RWPE2 (cell line): ENCODE results near the gene TMEM52B.
"Not testable (repeated sequence)": the region's sequence is repeated elsewhere in the genome, so short reads cannot be mapped to it uniquely, and the experiment has no call there.

Experiments used
- ATAC-seq: fragments of 200-7000 bp; cut with Tn5 transposase; 3 replicates; pipeline ENCODE4 v1.9.1; 2021; ENCODE audit warnings: low read depth
- DNase-seq: peaks from one replicate; pipeline ENCODE4 v3.0.0-alpha.2; 2020; ENCODE audit warnings: low spot score
- H3K27ac ChIP-seq: fragments of 450-650 bp; 2 replicates; pipeline ENCODE4 v1.5.1; 2017; ENCODE audit warnings: mild to moderate bottlenecking; ENCODE audit not compliant: poor library complexity, severe bottlenecking
- H3K27me3 ChIP-seq: fragments of 250-450 bp; sonication (Bioruptor Pico); 2 replicates; pipeline ENCODE4 v1.5.1; 2021; ENCODE audit warnings: mild to moderate bottlenecking, moderate library complexity; ENCODE audit not compliant: insufficient read depth, poor library complexity, severe bottlenecking
- H3K36me3 ChIP-seq: fragments of 250-450 bp; sonication (Bioruptor Pico); 2 replicates; pipeline ENCODE4 v1.5.1; 2020; ENCODE audit warnings: low read depth, mild to moderate bottlenecking, moderate library complexity
- H3K4me1 ChIP-seq: fragments of 250-450 bp; sonication (Bioruptor Pico); 2 replicates; pipeline ENCODE4 v1.5.1; 2021; ENCODE audit warnings: mild to moderate bottlenecking, moderate library complexity; ENCODE audit not compliant: insufficient read depth, poor library complexity, severe bottlenecking
- H3K4me3 ChIP-seq: fragments of 250-450 bp; sonication (Bioruptor Pico); 2 replicates; pipeline ENCODE4 v1.5.1; 2021; ENCODE audit warnings: mild to moderate bottlenecking, moderate library complexity; ENCODE audit not compliant: severe bottlenecking
- H3K9me3 ChIP-seq: fragments of 250-450 bp; sonication (Bioruptor Pico); 2 replicates; pipeline ENCODE4 v1.5.1; 2021; ENCODE audit warnings: mild to moderate bottlenecking, moderate library complexity; ENCODE audit not compliant: severe bottlenecking
- TF ChIP-seq, protein P1 (sequence below): fragments of 450-650 bp; IDR thresholded peaks from one replicate; pipeline ENCODE4 v1.5.1; 2017; ENCODE audit warnings: mild to moderate bottlenecking, moderate library complexity; ENCODE audit not compliant: poor library complexity, severe bottlenecking

The TMEM52B gene

GRCh38 chr12:10213168-10214135 is 34.6 kb downstream of the TMEM52B start:
- Histone ChIP-seq H3K4me3 (peak overlapping the region; percentile 58), H3K27me3 (no peaks in the 10 kb centered on the region), H3K36me3 (no peaks in the 10 kb centered on the region), H3K27ac (peak overlapping the region; percentile 50), H3K9me3 (no peaks in the 10 kb centered on the region), H3K4me1 (no peaks in the 10 kb centered on the region)
- TF ChIP-seq, protein P1, sequence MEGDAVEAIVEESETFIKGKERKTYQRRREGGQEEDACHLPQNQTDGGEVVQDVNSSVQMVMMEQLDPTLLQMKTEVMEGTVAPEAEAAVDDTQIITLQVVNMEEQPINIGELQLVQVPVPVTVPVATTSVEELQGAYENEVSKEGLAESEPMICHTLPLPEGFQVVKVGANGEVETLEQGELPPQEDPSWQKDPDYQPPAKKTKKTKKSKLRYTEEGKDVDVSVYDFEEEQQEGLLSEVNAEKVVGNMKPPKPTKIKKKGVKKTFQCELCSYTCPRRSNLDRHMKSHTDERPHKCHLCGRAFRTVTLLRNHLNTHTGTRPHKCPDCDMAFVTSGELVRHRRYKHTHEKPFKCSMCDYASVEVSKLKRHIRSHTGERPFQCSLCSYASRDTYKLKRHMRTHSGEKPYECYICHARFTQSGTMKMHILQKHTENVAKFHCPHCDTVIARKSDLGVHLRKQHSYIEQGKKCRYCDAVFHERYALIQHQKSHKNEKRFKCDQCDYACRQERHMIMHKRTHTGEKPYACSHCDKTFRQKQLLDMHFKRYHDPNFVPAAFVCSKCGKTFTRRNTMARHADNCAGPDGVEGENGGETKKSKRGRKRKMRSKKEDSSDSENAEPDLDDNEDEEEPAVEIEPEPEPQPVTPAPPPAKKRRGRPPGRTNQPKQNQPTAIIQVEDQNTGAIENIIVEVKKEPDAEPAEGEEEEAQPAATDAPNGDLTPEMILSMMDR: no peak
- DNase-seq (no peak), ATAC-seq (peak; percentile 15; the same call in 2 of the 3 replicates)

DNA sequence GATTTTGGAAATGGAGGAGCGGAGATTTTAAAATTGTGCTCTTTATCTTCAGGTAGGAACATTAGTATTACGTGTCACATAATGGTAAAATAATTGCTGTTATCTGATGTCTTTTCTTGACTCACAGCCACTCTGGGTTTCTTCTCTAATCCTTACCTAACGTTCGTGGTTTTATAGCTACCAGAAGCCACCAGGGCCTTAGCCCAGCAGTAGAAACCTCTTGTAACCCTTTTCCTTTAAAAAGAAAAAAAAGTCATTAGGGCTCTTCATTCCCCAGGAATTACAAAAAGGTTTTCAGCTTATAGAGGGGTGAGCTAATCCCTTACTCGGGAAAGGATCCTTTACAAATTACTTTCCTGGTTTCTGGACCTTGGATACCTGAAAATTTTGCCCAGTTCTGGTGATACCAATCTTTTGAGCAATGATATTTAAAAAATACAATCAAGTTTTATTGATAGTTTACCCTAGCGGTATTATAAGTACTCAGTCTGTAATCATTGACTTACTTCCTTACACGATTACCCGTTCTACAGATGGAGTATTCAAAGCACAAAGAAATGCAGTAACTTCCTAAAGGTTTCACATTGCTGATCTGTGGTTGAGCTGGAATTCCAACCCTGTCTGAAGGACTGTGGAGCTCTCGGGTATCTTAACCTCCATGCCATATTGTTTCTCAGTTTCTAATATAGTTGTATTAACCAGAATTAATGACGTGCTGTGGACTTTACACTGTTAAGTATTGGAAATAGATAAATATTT is 35.5 kb downstream of the TMEM52B start:
- peak overlapping the region; percentile 50 for H3K27ac ChIP-seq
- H3K36me3 ChIP-seq: no peaks in the 10 kb centered on the region
- H3K4me3 ChIP-seq: peak overlapping the region; percentile 58
- TF ChIP-seq, protein P1: no peak
- no peaks in the 10 kb centered on the region for H3K4me1 ChIP-seq
- ATAC-seq (no peak), DNase-seq (no peak)
- H3K27me3 ChIP-seq: no peaks in the 10 kb centered on the region
- H3K9me3 ChIP-seq: no peaks in the 10 kb centered on the region

GRCh38 chr12:10214895-10215267 is 36.0 kb downstream of the TMEM52B start:
- Histone ChIP-seq H3K27ac (no peak overlapping the region), H3K36me3 (no peaks in the 10 kb centered on the region), H3K4me1 (no peaks in the 10 kb centered on the region), H3K4me3 (no peak overlapping the region), H3K27me3 (no peaks in the 10 kb centered on the region), H3K9me3 (no peaks in the 10 kb centered on the region)
- ATAC-seq: no peak
- TF ChIP-seq, protein P1: no peak
- no peak for DNase-seq

GRCh38 chr12:10215436-10215835 is 36.6 kb downstream of the TMEM52B start:
- ATAC-seq (no peak), DNase-seq (no peak)
- no peak overlapping the region for H3K27ac ChIP-seq
- no peaks in the 10 kb centered on the region for H3K36me3 ChIP-seq
- no peak overlapping the region for H3K4me3 ChIP-seq
- no peaks in the 10 kb centered on the region for H3K9me3 ChIP-seq
- TF ChIP-seq, protein P1: no peak
- no peaks in the 10 kb centered on the region for H3K27me3 ChIP-seq
- no peaks in the 10 kb centered on the region for H3K4me1 ChIP-seq

DNA sequence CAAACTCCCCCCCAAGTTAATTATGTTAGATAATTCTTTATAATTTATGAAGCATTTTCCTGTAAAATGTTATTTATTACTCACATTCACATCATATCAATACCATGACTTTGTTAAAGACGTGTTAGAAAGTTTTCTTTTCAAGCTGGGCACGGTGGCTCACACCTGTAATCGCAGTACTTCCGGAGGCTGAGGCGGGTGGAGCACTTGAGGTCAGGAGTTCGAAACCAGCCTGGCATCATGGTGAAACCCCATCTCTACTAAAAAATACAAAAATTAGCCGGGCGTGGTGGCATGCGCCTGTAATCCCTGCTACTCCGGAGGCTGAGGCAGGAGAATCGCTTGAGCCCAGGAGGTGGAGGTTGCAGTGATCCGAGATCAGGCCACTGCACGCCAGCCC is 37.1 kb downstream of the TMEM52B start:
- H3K27ac ChIP-seq, H3K36me3 ChIP-seq, ATAC-seq, H3K27me3 ChIP-seq, H3K9me3 ChIP-seq, DNase-seq, H3K4me3 ChIP-seq, H3K4me1 ChIP-seq: not testable (repeated sequence)
